GM18907 (cell line): ENCODE results near the gene PPP6R3.

Experiments used
- ATAC-seq: cut with Tn5 transposase; IDR thresholded peaks from one replicate; pipeline ENCODE4 v1.9.1; 2021; ENCODE audit warnings: mild to moderate bottlenecking, moderate library complexity; ENCODE audit not compliant: unreplicated experiment

Gene PPP6R3

GRCh38 chr11:68481579-68482240 lies 21.2 kb downstream of the PPP6R3 start:
- no peak for ATAC-seq

DNA sequence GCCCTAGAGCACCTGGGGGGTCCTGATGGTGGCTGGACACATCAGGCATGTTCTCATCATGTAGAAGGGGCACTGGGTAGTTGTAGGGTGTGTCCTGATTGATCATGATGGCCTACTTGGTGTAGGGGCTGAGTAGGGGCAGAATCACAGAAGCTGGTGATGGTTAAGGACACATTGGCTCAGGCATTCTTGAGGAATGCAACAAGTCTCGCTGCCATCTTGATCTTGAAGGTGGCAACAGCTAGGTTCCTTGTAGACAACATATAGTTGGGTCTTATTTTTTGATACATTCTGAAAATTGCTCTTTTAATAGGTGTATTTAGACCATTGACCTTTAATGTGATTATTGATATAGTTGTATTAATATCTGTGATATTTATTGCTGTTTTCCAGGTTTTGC lies 28.1 kb downstream of the PPP6R3 start:
- no peak for ATAC-seq

GRCh38 chr11:68495220-68495729 lies 34.7 kb downstream of the PPP6R3 start:
- ATAC-seq: no peak

DNA sequence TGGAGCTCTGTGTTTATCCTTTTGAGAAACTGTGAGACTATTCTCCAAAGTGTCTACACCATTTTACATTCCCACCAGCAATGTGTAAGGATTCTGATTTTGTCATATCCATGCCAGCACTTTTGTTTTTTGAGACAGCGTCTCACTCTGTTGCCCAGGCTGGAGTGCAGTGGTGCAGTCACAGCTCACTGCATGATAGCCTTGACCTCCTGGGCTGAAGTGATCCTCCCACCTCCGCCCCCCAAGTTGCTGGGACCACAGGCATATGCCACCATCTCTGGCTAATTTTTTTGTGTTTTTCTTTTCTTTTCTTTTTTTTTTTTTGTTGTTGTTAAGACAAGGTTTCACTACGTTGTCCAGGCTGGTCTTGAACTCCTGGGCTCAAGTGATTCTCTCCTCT lies 35.3 kb downstream of the PPP6R3 start:
- no peak for ATAC-seq

- ATAC-seq: no peak
These were observed 37.2 kb downstream of the PPP6R3 start for GRCh38 chr11:68497761-68498160.

DNA sequence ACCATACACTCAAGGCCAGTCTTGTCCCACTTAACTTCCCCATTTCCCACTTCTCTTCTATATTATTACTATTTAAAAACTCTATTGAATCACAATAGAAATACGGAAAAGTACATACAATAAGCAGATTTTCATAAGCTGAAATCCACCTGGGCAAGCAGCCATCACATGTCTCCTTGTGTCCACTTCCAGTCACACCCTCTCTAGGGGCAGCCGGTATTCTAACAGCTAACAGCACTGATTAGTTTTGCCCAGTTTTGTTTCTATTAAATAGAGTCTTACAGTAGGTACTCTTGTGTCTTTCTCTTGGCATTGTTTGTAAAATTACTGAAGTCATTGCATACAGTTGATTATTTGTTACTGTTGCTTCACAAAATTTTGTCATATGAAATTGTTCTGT lies 37.8 kb downstream of the PPP6R3 start:
- ATAC-seq: no peak

DNA sequence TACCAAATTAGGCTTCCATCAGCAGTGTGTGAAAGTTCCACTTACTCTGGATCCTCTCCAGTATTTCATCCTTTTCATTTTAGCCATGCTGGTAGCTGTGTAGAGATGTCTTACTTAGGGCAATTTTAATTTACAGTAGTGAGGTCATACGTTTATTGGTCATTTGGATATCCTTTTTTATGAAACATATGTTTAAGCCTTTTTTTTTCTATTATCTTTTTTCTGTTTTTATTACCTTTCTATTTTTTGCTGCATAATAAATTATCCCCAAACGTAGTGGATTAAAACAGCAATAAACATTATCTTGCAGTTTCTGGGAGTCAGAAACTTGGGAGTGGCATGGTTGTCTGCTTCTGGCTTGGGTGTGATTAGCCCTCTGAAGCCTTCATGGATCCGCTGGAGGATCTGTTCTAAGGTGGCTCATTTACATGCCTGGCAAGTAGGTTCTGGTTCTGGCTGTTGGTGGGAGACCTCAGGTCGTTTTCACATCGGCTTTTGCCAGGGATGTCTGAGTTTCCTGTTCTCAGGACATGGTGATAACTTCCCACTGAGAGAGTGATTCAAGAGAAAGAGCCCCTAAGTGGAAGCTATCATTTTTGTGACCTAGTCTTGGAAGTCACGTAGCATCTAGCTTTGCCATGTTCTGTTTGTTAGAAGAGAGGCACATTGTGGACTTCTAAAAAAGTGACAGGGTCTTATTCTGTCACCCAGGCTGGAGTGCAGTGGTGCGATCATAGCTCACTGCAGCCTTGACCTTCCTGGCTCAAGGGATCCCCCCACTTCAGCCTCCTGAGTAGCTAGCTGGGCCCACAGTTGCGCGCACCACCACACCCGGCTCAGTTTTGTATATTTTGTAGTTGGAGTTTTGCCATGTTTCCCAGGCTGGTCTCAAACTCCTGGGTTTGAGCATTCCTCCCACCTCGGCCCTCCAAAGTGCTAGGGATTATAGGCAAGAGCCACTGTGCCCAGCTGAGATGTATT lies 38.6 kb downstream of the PPP6R3 start:
- ATAC-seq: no peak

- ATAC-seq: no peak
These were observed 39.7 kb downstream of the PPP6R3 start for GRCh38 chr11:68500206-68500605.

DNA sequence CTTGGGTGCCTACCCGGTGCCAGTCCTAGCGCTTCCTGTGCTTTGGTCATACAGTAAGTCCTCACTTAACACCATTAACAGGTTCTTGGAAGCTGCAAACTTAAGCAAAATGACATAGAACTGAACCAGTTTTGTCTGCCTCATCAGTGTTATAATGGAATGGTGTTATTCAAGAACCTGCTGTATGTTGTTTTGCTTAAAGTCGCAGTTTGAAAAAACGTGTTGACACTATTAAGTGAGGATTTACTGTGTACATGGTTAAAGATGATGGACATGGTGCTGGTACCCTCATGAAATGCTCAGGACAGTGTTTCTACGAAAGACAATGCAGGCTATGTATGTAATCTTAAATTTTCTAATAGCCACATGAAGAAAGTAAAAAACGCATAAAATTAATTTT lies 41.3 kb downstream of the PPP6R3 start:
- no peak for ATAC-seq

DNA sequence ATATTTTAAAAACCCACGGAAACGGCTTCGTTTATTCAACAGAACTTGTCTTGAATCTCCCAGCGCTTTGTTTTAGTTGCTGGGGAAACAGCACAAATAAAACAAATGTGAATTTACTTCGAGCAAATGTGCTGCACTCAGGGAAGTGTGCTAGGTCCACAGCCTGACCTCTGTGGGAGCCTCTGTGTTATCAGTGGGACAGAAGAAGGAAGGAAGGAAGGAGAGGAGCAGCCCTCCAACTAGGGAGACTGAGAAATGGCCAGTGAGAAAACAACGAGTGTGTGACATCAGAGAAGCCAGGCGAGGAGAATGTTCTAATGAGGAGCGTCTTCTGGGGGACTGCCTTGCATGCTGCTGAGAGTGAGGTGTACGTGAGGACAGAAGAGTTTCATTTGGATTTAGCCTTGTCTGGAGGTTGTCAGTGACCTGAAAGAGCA lies 42.7 kb downstream of the PPP6R3 start:
- no peak for ATAC-seq

DNA sequence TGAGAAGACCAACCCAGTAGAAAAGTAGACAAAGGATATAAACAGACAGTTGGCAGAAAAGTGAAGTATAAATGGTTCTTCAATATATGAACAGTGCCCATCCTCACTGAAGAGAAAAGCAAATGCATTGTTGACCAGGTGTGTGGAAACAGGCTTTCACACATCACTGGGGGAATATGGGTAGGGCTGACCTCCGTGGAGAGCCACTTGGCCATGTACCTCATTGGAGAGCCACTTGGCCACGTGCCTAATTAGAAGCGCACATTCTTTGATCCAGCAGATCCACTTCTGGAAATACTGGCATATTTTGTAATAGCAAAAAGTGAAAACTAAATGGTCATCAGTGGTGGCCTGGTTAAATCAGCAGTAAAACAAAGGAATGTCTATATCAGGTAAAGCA lies 43.2 kb downstream of the PPP6R3 start:
- ATAC-seq: no peak

GRCh38 chr11:68504432-68505066 lies 44.0 kb downstream of the PPP6R3 start:
- no peak for ATAC-seq

GRCh38 chr11:68505596-68505995 lies 45.0 kb downstream of the PPP6R3 start:
- no peak for ATAC-seq

GRCh38 chr11:68506908-68507307 lies 46.4 kb downstream of the PPP6R3 start:
- ATAC-seq: no peak

- no peak for ATAC-seq
These were observed 47.9 kb downstream of the PPP6R3 start for GRCh38 chr11:68508425-68508824.

- ATAC-seq: no peak
These were observed 48.5 kb downstream of the PPP6R3 start for GRCh38 chr11:68509066-68509465.

GRCh38 chr11:68513930-68514487 lies 53.5 kb downstream of the PPP6R3 start:
- ATAC-seq: no peak

DNA sequence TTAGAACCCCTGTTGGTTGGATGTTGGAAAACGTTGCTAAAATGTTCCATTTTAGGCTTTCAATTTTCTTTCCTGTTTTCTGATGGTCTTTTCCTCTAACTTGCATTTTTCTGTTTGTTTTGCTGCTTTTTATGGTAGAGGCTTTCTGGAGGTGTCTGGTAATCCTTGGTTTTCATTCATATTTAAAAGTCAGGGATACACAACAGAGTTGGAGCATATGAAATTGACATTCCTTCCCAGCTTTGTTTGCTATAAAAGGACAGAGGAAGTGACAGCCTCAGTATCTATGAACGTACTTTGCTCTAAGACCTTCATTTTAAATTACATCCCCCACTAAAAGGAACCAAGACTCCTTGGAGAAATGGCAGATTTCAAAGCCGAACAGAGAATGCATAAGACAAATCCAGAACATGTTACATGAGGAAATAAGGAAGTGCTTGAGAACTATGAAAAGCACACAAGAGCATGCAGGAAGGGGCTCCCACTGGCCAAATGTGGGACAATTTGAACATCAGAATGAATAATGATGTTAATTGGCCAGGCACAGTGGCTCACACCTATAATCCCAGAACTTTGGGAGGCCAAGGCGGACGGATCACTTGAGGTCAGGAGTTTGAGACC lies 56.7 kb downstream of the PPP6R3 start:
- no peak for ATAC-seq

- no peak for ATAC-seq
These were observed 57.6 kb downstream of the PPP6R3 start for GRCh38 chr11:68518191-68518590.

DNA sequence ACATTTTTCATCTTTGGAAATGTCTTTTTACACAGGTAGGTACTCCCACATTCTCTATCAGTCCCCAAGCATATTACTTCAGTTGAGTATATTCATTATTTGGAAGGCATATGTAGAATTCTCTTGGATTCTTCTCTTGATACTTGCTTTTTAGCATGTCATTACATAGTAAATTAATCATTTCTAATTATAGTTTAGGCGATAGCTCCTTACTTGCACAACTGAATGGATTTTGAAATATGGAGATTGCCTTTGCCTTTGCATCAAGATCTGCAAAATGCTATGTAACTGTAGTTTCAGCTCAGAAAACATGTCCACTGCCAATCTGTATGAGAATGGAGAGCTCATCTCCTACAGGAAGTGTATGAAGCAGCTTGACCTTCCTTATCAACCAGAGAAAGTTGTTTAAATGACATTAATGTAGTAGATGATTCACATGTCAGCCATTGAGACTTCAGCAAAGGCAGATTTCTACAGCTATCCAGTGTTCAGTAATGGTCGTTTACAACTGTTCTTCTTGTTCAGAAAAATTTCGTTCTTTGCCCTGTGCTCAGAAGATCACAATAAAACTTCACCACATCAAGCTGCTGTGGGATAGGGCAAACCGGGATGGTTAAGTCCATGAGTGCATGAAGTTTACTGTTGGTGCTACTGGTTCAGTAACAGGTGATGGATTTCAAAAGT lies 61.6 kb downstream of the PPP6R3 start:
- ATAC-seq: no peak
